HT-29 (cell line): ENCODE results near the gene P4HA3. TPM values are rescaled to one million over a fixed set of nuclear protein-coding genes. Genes with fewer than 3 reads are reported as not detected.

ENCODE experiments used
- small RNA-seq: library from RNA; depleted of rRNA; stranded (forward); fragments of <200 nt; gene quantifications from one replicate; pipeline ENCODE3, GENCODE V24; 2014
- total RNA-seq: library from RNA; depleted of rRNA; stranded (reverse); fragments of >200 nt; shearing (Covaris generic); gene quantifications from 2 replicates; pipeline ENCODE4 v1.2.3, GENCODE V29; 2014; rRNA removed

P4HA3 gene
- total RNA-seq, 1 experiment from 2014 or later: not detected

Small RNA genes lying within 50 kb of the gene (small RNA-seq; reads per million reads assigned to genes)
- not detected for gene RF00409

Other genes with a start within 250 kb of the P4HA3 start
- 25.8 and 26.6 TPM in 2 replicates for gene C2CD3, start 140.6 kb downstream of the P4HA3 start, total RNA-seq
- 29.6 and 34.7 TPM in 2 replicates for gene PPME1, start 140.4 kb downstream of the P4HA3 start, total RNA-seq
- 0.79 and 1.3 TPM in 2 replicates for gene PGM2L1, start 86.8 kb upstream of the P4HA3 start, total RNA-seq
- 59.1 and 79.2 TPM in 2 replicates for gene KCNE3, start 155.9 kb upstream of the P4HA3 start, total RNA-seq
- gene LIPT2, start 182.1 kb upstream of the P4HA3 start, total RNA-seq: 27.2 and 29.1 TPM in 2 replicates